ENCODE data around the gene FXR1.

DNA sequence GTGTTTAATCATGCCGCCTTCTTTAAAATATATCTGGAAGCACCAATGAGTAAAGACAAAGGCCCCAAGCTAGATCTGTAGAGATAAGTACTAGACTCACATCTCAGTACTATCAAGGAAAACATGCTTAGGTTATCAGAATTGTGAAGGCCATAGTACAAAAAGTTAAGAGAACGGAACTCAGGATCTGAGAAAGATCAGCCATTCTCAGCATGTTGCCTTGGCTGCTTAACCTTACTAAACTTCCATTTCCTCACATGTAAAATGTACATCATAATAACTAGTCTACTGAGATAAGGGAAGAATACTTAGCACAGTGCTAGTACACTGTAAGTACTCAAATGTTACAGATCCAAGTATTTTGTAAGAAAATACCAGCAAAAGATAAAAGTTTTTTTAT is 69.4 kb downstream of the FXR1 start:
- no peak for TF ChIP-seq CTCF (IDR thresholded peaks at IDR 0.05)
- no peak for TF ChIP-seq POLR2A (IDR thresholded peaks at IDR 0.05)
